ENCODE measurements around the gene ZBTB20.

The ZBTB20 gene

GRCh38 chr3:115089481-115089880, 57.6 kb downstream of the ZBTB20 start:
- no peak for DNase-seq (ENCODE audit: low read depth in 3 of 3)

- DNase-seq (ENCODE audit: low read depth in 3 of 3): no peak
Measured at GRCh38 chr3:115087512-115087911, 59.6 kb downstream of the ZBTB20 start.

- no peak for DNase-seq (ENCODE audit: low read depth in 3 of 3)
Measured at GRCh38 chr3:115086344-115086743, 60.7 kb downstream of the ZBTB20 start.

- DNase-seq (ENCODE audit: low read depth in 3 of 3): no peak
Measured at GRCh38 chr3:115085197-115085865, 61.8 kb downstream of the ZBTB20 start.

GRCh38 chr3:115084686-115085085, 62.4 kb downstream of the ZBTB20 start:
- DNase-seq (ENCODE audit: low read depth in 3 of 3): no peak

GRCh38 chr3:115082260-115082659, 64.8 kb downstream of the ZBTB20 start:
- no peak for DNase-seq (ENCODE audit: low read depth in 3 of 3)

- no peak for DNase-seq (ENCODE audit: low read depth in 3 of 3)
Measured at GRCh38 chr3:115081444-115081843, 65.6 kb downstream of the ZBTB20 start.

- DNase-seq (ENCODE audit: low read depth in 3 of 3): no peak
Measured at GRCh38 chr3:115077501-115078250, 69.4 kb downstream of the ZBTB20 start.

- DNase-seq (ENCODE audit: low read depth in 3 of 3): no peak
Measured at GRCh38 chr3:115074502-115074901, 72.6 kb downstream of the ZBTB20 start.

GRCh38 chr3:115072265-115073021, 74.6 kb downstream of the ZBTB20 start:
- no peak for DNase-seq (ENCODE audit: low read depth in 3 of 3)

GRCh38 chr3:115071601-115072000, 75.5 kb downstream of the ZBTB20 start:
- no peak for DNase-seq (ENCODE audit: low read depth in 3 of 3)

- no peak for DNase-seq (ENCODE audit: low read depth in 3 of 3)
Measured at GRCh38 chr3:115071166-115071565, 75.9 kb downstream of the ZBTB20 start.

GRCh38 chr3:115068799-115069198, 78.3 kb downstream of the ZBTB20 start:
- no peak for DNase-seq (ENCODE audit: low read depth in 3 of 3)

- DNase-seq (ENCODE audit: low read depth in 3 of 3): no peak
Measured at GRCh38 chr3:115062412-115062956, 84.6 kb downstream of the ZBTB20 start.

- no peak for DNase-seq (ENCODE audit: low read depth in 3 of 3)
Measured at GRCh38 chr3:115062009-115062408, 85.1 kb downstream of the ZBTB20 start.

- DNase-seq (ENCODE audit: low read depth in 3 of 3): no peak
Measured at GRCh38 chr3:115052906-115053305, 94.2 kb downstream of the ZBTB20 start.

GRCh38 chr3:115042351-115042750, 104.7 kb downstream of the ZBTB20 start:
- DNase-seq (ENCODE audit: low read depth in 3 of 3): no peak

GRCh38 chr3:115040673-115041286, 106.3 kb downstream of the ZBTB20 start:
- DNase-seq (ENCODE audit: low read depth in 3 of 3): peak in 1 of 3 donors; percentile 21

- no peak for DNase-seq (ENCODE audit: low read depth in 3 of 3)
Measured at GRCh38 chr3:115040246-115040645, 106.8 kb downstream of the ZBTB20 start.

GRCh38 chr3:115038817-115039216, 108.3 kb downstream of the ZBTB20 start:
- no peak for DNase-seq (ENCODE audit: low read depth in 3 of 3)

- no peak for DNase-seq (ENCODE audit: low read depth in 3 of 3)
Measured at GRCh38 chr3:115022835-115023398, 124.2 kb downstream of the ZBTB20 start.

- DNase-seq (ENCODE audit: low read depth in 3 of 3): no peak
Measured at GRCh38 chr3:115022199-115022598, 124.9 kb downstream of the ZBTB20 start.

All from stimulated activated CD4-positive, alpha-beta T cell treated with anti-CD3 and anti-CD28 coated beads, TNF-alpha, amount 100 ng/mL, for 48 hours (primary cell).